Measurements from ENCODE around the gene MOV10L1.

DNA sequence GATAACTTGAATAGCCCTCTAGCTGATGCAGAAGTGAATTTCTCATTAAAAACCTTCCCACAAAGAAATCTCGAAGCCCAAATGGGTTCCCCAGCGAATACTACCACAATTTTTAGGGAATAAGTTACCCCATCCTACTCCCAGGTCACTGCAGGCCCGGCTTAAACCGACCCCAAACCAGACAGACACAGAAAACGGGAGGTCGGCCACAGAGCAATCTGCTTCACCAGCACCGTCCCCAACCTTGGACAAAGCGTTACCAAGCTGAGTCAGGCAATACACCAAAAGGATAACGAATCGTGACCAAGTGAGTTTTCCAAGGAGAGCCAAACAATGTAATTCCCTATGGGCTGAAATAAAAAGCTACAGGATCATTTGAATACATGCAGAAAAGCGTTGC lies 575 bp upstream of the MOV10L1 start:
- TF ChIP-seq, protein P1, sequence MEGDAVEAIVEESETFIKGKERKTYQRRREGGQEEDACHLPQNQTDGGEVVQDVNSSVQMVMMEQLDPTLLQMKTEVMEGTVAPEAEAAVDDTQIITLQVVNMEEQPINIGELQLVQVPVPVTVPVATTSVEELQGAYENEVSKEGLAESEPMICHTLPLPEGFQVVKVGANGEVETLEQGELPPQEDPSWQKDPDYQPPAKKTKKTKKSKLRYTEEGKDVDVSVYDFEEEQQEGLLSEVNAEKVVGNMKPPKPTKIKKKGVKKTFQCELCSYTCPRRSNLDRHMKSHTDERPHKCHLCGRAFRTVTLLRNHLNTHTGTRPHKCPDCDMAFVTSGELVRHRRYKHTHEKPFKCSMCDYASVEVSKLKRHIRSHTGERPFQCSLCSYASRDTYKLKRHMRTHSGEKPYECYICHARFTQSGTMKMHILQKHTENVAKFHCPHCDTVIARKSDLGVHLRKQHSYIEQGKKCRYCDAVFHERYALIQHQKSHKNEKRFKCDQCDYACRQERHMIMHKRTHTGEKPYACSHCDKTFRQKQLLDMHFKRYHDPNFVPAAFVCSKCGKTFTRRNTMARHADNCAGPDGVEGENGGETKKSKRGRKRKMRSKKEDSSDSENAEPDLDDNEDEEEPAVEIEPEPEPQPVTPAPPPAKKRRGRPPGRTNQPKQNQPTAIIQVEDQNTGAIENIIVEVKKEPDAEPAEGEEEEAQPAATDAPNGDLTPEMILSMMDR (IDR thresholded peaks at IDR 0.05): no peak
- no peak for TF ChIP-seq POLR2A (IDR thresholded peaks at IDR 0.05)

All from heart left ventricle (tissue), 13 donors.